Endothelial cell of umbilical vein (primary cell): Measurements from ENCODE around the gene PALD1. TPM values are rescaled to one million over a fixed set of nuclear protein-coding genes. Genes with fewer than 3 reads are reported as not detected.

Experiments
- BruUV-seq: library from RNA; stranded (reverse); fragments of 400-500 nt; replicated peaks from 2 replicates; lab custom pipeline; 2021; lab: Mats Ljungman, UMichigan
- CTCF ChIA-PET: fragments of 300-600, 350-600 bp; sonication (Branson Sonifier 250); formaldehyde crosslinking; loops from one replicate; lab custom pipeline; 2021; ENCODE audit warnings: antibody characterized with exemption, inconsistent platforms; lab: Charles Lee
- POLR2A ChIA-PET: fragments of 300-600, 350-600 bp; sonication (Branson Sonifier 250); formaldehyde crosslinking; loops from one replicate; lab custom pipeline; 2021; ENCODE audit warnings: antibody characterized with exemption, inconsistent platforms; lab: Charles Lee
- DNase-seq: peaks from one replicate; pipeline ENCODE4 v3.0.0-alpha.2; 2011; ENCODE audit warnings: low read depth, low spot score
- FAIRE-seq: peaks from 2 replicates; lab custom pipeline; 2011; peaks lifted over from hg19 to GRCh38; lab: Jason Lieb, UNC
- H2AFZ ChIP-seq: 2 replicates; pipeline ENCODE4 v1.6.0; 2012; ENCODE audit warnings: low read depth, low read length, control low read depth, inconsistent platforms
- H3K27ac ChIP-seq: 2 replicates; pipeline ENCODE4 v1.5.1; 2011; ENCODE audit warnings: low read depth, mild to moderate bottlenecking, control low read depth, low read length, moderate library complexity; ENCODE audit not compliant: insufficient read depth
- H3K27me3 ChIP-seq, 2 experiments: 2 replicates each; pipeline versions ENCODE4 v1.6.0 to v1.6.1; 2011; ENCODE audit warnings: low read length in 2 of 2, mixed read lengths in 1 of 2; ENCODE audit not compliant: control insufficient read depth in 2 of 2, insufficient read depth in 2 of 2
- H3K36me3 ChIP-seq, 2 experiments: 2 replicates in 1 of 2; 3 replicates in 1 of 2; pipeline ENCODE4 v1.5.1; 2011; ENCODE audit warnings: low read length in 2 of 2, mild to moderate bottlenecking in 1 of 2, moderate library complexity in 1 of 2; ENCODE audit not compliant: control insufficient read depth in 2 of 2, insufficient read depth in 2 of 2; ENCODE audit errors: extremely low read depth in 1 of 2
- H3K4me1 ChIP-seq: 3 replicates; pipeline ENCODE4 v1.5.1; 2011; ENCODE audit warnings: mild to moderate bottlenecking, low read length; ENCODE audit not compliant: control insufficient read depth, insufficient read depth; ENCODE audit errors: extremely low read depth
- H3K4me2 ChIP-seq: 2 replicates; pipeline ENCODE4 v1.6.1; 2011; ENCODE audit warnings: low read length, control low read depth, mixed read lengths; ENCODE audit not compliant: insufficient read depth
- H3K4me3 ChIP-seq, 3 experiments: fragments of 200-600 bp in 1 of 3; sonication (generic), shearing (Covaris generic) in 1 of 3; replicated peaks in 1 of 3; 2 replicates each; pipeline ENCODE4 v1.5.1; 2011 to 2016; ENCODE audit warnings: control low read depth in 3 of 3, low read length in 3 of 3, mild to moderate bottlenecking in 2 of 3, inconsistent platforms in 1 of 3, low read depth in 1 of 3, moderate library complexity in 1 of 3; ENCODE audit not compliant: insufficient read depth in 1 of 3
- H3K79me2 ChIP-seq: 2 replicates; pipeline ENCODE4 v1.6.0; 2012; ENCODE audit warnings: low read length, inconsistent platforms; ENCODE audit not compliant: control insufficient read depth, insufficient read depth
- H3K9ac ChIP-seq: replicated peaks from 2 replicates; pipeline ENCODE3; 2011; ENCODE audit warnings: low read length, control low read depth; ENCODE audit not compliant: insufficient read depth; ENCODE audit errors: extremely low read depth
- H3K9me1 ChIP-seq: replicated peaks from 3 replicates; pipeline ENCODE4 v1.6.0; 2011; ENCODE audit warnings: mild to moderate bottlenecking, low read length; ENCODE audit not compliant: control insufficient read depth, insufficient read depth; ENCODE audit errors: extremely low read depth
- H3K9me3 ChIP-seq: replicated peaks from 2 replicates; pipeline ENCODE4 v1.5.1; 2012; ENCODE audit warnings: low read length, inconsistent platforms; ENCODE audit not compliant: control insufficient read depth, insufficient read depth
- H4K20me1 ChIP-seq: replicated peaks from 2 replicates; pipeline ENCODE3; 2011; ENCODE audit warnings: mild to moderate bottlenecking, low read length; ENCODE audit not compliant: control insufficient read depth, insufficient read depth; ENCODE audit errors: extremely low read depth
- EZH2 ChIP-seq: IDR thresholded peaks from 2 replicates; pipeline ENCODE4 v1.6.1; 2012; ENCODE audit warnings: borderline replicate concordance, low read depth, mild to moderate bottlenecking, moderate library complexity, low read length, inconsistent platforms; ENCODE audit not compliant: severe bottlenecking
- FOS ChIP-seq: IDR thresholded peaks from 2 replicates; pipeline ENCODE4 v1.6.1; 2011; ENCODE audit warnings: mild to moderate bottlenecking, low read length, moderate library complexity, borderline replicate concordance; ENCODE audit not compliant: insufficient read depth
- GATA2 ChIP-seq: IDR thresholded peaks from 2 replicates; pipeline ENCODE4 v1.7.0; 2011; ENCODE audit warnings: low read depth, mild to moderate bottlenecking, moderate library complexity, mixed read lengths, low read length; ENCODE audit not compliant: insufficient read length, insufficient read depth
- JUN ChIP-seq: IDR thresholded peaks from 2 replicates; pipeline ENCODE4 v1.6.1; 2011; ENCODE audit warnings: borderline replicate concordance, low read depth; ENCODE audit not compliant: insufficient read length, insufficient read depth
- MYC ChIP-seq: IDR thresholded peaks from one replicate; pipeline ENCODE4 v1.6.1; 2011; ENCODE audit warnings: mild to moderate bottlenecking, low read depth, low read length
- POLR2A ChIP-seq: IDR thresholded peaks from 2 replicates; pipeline ENCODE4 v1.6.1; 2012; ENCODE audit warnings: low read depth, mild to moderate bottlenecking, control low read depth, low read length
- POLR2AphosphoS5 ChIP-seq: IDR thresholded peaks from 2 replicates; pipeline ENCODE4 v1.6.1; 2012; ENCODE audit warnings: low read depth, mild to moderate bottlenecking, control low read depth, low read length, moderate library complexity; ENCODE audit not compliant: insufficient read depth
- dilution Hi-C: fragments of 300-500 bp; cut with MboI; formaldehyde crosslinking; loops from one replicate; pipeline ENCODE4 v1.15.0; 2019; ENCODE audit warnings: low sequenced_read_pairs; ENCODE audit not compliant: extremely low pct_ligation_motif_present
- intact Hi-C: fragments of 100-400 bp; cut with micrococcal nuclease; formaldehyde crosslinking; loops from one replicate; pipeline ENCODE4 v1.10.0; 2022
- polyA plus RNA-seq, 4 experiments: library from polyadenylated mRNA; depleted of rRNA in 3 of 4; stranded (reverse) in 3 of 4; unstranded in 1 of 4; fragments of >200 nt; gene quantifications; 2 replicates each; pipeline versions ENCODE4 v1.2.1 to v1.2.3, GENCODE V29; 2011 to 2012; ENCODE audit warnings: missing spikeins in 1 of 4
- total RNA-seq: library from RNA; stranded (reverse); gene quantifications from 2 replicates; pipeline ENCODE4 v1.2.3, GENCODE V29; 2021
- TF ChIP-seq, protein P1 (sequence below), 2 donors: IDR thresholded peaks; 1 replicate in 1 of 2; 2 replicates in 1 of 2; pipeline ENCODE4 v1.5.1; 2011; ENCODE audit warnings: low read length in 2 of 2, mild to moderate bottlenecking in 2 of 2, moderate library complexity in 2 of 2, control low read depth in 1 of 2, inconsistent platforms in 1 of 2, low read depth in 1 of 2; ENCODE audit not compliant: insufficient read depth in 1 of 2; ENCODE audit errors: extremely low read depth in 1 of 2
- TF ChIP-seq, protein P2 (sequence below): IDR thresholded peaks from 2 replicates; pipeline ENCODE4 v1.6.1; 2011; ENCODE audit not compliant: insufficient read depth, insufficient read length

Gene PALD1
- total and polyA plus RNA-seq, 2 donors (not counting 3 experiments of a cell fraction or from before 2014, with no cell fraction given), result 16.6 to 73.3 TPM

- intact Hi-C loops, result no loop called here
- no peaks in the 10 kb centered on the region for H3K79me2 ChIP-seq
- no peaks in the 10 kb centered on the region for H3K36me3 ChIP-seq
- H3K9me3 ChIP-seq, result no peaks in the 10 kb centered on the region
- dilution Hi-C loops, result no loop called here
- H3K4me3 ChIP-seq, result no peak overlapping the region
- TF ChIP-seq MYC (no peak), POLR2AphosphoS5 (no peak), EZH2 (no peak), POLR2A (no peak), FOS (no peak), GATA2 (no peak), JUN (no peak)
- TF ChIP-seq, protein P1, sequence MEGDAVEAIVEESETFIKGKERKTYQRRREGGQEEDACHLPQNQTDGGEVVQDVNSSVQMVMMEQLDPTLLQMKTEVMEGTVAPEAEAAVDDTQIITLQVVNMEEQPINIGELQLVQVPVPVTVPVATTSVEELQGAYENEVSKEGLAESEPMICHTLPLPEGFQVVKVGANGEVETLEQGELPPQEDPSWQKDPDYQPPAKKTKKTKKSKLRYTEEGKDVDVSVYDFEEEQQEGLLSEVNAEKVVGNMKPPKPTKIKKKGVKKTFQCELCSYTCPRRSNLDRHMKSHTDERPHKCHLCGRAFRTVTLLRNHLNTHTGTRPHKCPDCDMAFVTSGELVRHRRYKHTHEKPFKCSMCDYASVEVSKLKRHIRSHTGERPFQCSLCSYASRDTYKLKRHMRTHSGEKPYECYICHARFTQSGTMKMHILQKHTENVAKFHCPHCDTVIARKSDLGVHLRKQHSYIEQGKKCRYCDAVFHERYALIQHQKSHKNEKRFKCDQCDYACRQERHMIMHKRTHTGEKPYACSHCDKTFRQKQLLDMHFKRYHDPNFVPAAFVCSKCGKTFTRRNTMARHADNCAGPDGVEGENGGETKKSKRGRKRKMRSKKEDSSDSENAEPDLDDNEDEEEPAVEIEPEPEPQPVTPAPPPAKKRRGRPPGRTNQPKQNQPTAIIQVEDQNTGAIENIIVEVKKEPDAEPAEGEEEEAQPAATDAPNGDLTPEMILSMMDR (IDR thresholded peaks at IDR 0.05; ENCODE audit: extremely low read depth in 1 of 2, insufficient read depth in 1 of 2, low read depth in 1 of 2, low read length in 2 of 2), result no peak
- TF ChIP-seq, protein P2, sequence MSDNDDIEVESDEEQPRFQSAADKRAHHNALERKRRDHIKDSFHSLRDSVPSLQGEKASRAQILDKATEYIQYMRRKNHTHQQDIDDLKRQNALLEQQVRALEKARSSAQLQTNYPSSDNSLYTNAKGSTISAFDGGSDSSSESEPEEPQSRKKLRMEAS, result no peak
- H4K20me1 ChIP-seq, result no peaks in the 10 kb centered on the region
- BruUV-seq, result no TSS peak
- CTCF ChIA-PET, result interaction anchor here (0.6 to 1.5 kb wide), 3 partner anchors 15 to 290 kb away, joined by 3 to 6 read pairs (median 4); no protein-coding TSS in a partner anchor
- H3K9ac ChIP-seq, result no peak overlapping the region
- H3K27ac ChIP-seq, result no peak overlapping the region
- no peak for FAIRE-seq
- H3K4me1 ChIP-seq, result peaks cover 29% of the 10 kb centered on the region
- no peak overlapping the region for H2AFZ ChIP-seq
- H3K9me1 ChIP-seq, result no peaks in the 10 kb centered on the region
- no peak overlapping the region for H3K4me2 ChIP-seq
- POLR2A ChIA-PET, result no interaction called here
- no peak for DNase-seq
- no peaks in the 10 kb centered on the region for H3K27me3 ChIP-seq
Measured at GRCh38 chr10:70512149-70512639, 33.6 kb downstream of the PALD1 start.
